Measurements from ENCODE around the gene ZNF678.
"Not testable (repeated sequence)": the region's sequence is repeated elsewhere in the genome, so short reads cannot be mapped to it uniquely, and the experiment has no call there.

The ZNF678 gene

DNA sequence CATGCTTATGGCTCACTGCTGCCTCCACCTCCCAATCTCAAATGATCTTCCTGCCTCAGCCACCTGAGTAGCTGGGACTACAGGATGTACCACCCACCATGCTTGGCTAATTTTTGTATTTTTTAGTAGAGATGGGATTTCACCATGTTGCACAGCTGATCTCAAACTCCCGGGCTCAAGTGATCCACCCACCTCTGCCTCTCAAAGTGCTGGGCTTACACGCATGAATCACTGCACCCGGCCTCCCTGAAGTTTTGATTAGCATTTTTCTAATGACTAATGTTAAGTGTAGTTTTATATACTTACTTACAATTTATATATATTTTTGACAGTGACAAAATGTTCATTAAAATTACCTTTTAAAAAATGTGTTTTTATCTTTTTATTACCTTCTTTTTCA is 41.1 kb downstream of the ZNF678 start:
- no peak for DNase-seq (ENCODE audit: low read depth in 2 of 2)

DNA sequence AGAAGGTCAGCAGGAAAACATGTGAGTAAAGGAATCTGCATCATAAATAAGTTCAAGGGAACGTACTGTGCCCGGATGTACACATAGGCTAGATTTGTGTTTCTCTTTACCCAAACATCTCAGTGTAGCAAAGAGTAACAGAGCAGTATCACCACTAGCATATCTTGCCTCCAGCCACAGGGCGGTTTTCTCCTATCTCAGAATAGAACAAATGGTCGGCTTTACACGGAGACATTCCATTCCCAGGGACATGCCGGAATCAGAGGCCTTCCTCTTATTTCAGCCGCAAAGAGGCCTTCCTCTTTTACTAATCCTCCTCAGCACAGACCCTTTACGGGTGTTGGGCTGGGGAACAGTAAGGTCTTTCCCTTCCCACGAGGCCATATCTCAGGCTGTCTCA is 42.9 kb downstream of the ZNF678 start:
- not testable (repeated sequence) for DNase-seq (ENCODE audit: low read depth in 2 of 2)

DNA sequence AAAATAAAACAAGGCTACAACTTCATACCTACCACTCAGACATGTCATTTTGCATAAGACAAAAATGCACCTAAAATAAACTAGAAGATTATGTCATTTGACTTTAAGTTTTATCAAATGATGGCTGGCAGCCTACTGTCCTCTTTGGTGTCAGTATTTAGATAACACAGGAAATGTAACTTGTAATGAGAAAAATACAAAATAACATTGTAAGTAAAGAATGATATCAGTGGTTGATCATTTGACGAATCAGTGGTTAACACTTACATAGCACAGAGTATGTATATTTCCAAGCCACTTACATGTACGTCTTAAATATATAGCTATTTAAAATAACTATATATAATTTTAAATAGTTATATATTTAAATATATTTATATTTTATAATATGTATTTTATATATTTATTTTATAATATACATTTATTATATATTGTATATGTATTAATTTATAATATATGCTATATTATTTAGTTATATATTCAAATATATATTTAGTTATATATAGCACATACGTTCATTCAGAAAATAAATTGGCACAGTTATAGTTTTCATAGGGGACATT is 44.1 kb downstream of the ZNF678 start:
- no peak for DNase-seq (ENCODE audit: low read depth in 2 of 2)

DNA sequence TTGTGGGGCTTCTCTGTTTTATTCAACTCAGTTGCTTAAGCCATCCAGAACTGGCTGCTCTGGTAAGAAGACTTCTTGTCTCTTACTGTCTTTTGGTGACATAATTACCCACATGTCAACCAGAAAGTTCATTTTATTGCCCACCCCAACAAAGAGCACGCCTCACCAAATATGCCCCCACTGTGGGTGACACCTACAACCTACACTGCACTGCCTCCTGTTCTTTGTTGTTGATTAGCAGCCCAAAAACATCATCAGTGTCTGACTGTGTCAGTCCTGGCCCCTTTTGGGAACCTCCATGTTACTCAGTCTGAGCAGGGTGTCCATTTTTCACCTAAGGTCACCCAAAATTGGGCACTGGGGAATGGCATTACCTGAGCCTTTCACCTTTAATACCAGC is 49.3 kb downstream of the ZNF678 start:
- DNase-seq (ENCODE audit: low read depth in 2 of 2) = no peak

DNA sequence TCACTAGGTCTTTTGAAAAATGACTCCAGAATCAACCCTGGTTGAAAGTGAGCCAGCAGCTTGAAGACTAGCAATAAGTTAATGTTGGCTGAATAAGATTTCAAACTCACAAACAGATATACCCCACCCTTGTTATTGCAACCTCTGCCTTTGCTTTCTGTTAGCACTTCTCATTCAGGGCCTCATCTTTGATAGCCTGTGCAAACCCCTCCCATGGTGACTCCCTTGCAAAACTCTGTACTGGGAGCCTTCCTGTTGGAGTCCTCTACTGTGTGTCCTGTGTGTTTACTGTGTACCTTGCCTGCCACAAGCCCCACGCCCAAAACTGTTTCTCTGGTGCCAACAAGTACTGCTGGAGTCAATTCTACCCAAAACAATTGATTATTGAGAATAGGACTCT is 50.2 kb downstream of the ZNF678 start:
- no peak for DNase-seq (ENCODE audit: low read depth in 2 of 2)

DNA sequence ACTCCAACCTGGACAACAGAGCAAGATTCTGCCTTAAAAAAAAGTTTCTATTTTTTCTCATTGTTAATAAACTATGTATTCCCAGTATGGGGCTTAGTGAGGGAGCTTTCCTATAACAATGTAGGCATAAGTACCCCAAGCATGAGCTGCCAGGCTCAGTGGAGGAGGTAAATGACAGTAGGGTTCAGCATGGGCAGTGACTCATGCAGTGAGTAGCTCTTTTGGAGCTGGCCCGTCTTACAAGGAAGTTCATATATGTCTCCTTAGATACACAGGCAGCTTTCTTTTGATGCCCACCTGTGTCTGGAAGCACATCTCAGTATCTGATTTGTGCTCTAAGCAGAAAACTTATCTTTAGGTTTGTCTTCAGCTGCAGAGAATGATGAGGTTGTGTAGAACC is 57.9 kb downstream of the ZNF678 start:
- no peak for DNase-seq (ENCODE audit: low read depth in 2 of 2)

DNA sequence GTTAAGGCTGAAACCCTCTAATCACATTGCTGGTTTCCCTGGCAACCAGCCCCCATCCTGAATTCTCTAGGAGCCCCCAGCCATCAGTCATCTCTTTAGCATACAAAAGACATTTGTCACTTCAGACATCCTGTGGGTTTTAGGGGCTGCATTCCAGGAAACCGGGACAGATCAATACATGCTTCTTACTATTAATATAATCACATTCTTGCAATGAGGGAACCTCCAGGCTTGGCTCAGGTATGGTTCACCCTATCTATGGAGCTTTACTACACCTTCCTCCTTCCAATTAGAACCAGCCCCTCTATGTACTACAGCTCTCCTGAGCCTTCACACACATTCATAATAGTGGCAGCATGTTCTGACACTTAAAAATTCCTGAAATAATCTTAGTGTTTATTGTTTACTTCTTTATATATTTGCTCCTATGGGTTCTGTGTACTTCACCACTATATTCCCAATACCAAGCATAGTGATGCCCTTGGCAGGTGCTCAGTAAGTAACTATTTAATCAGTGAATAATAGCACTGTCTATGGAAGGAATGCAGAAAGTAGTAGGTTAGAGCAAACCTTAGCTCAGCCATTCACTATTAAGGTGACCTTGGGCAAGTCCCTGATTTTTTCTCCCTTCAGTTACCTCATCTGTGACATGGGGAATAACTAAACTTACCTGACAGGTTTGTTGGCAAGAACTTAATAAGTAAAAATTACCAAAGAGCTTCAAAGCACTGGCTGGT is 59.6 kb downstream of the ZNF678 start:
- DNase-seq (ENCODE audit: low read depth in 2 of 2) = no peak

DNA sequence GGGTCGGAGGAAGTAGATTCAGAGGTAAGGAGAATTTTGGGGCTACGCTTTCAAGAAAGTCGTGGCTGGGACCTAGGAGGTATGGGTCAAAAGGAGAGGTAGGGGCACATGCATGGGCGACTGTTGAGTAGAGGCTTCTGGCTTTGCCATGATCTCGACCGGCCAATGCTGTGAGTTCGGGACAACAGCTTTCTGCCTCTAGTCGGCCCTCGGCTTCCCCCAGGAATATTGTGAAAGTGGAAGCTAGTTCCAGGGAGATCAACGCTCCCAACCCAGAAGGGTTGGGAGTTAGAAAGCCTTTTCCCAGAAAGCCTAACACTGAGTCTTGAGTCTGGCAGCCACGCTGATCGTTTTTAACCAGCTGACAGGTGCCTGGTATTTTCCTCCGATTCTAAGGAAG is 69.0 kb downstream of the ZNF678 start:
- DNase-seq (ENCODE audit: low read depth in 2 of 2) = no peak

DNA sequence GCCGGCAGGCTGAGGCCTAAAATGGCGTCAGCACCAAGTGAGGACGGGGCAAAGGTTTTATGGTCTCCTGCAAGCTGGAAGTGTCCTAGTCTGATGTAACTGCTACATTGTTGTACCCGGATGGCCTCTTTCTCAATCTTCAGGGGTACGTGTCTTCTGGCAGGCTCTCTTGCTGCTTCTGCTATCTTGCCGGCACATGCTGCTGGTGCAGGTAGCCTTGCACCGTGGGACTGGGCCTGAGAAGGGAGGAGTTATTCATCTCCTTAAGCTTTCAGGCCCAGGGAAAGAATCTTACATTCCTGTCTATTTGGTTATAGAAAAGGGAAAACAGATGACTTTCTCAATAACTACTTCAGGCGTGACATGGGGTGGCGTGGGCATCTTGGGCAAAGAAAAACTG is 72.2 kb downstream of the ZNF678 start:
- DNase-seq (ENCODE audit: low read depth in 2 of 2) = no peak

DNA sequence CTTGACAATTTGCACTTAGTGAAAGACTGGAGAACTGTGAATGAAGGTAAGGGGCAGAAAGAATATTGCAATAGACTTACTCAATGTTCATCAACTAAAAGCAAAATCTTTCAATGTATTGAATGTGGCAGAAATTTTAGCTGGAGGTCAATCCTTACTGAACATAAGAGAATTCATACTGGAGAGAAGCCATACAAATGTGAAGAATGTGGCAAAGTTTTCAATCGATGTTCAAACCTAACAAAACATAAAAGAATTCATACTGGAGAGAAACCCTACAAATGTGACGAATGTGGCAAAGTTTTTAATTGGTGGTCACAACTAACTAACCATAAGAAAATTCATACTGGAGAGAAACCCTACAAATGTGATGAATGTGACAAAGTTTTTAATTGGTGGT is 91.1 kb downstream of the ZNF678 start:
- no peak for DNase-seq (ENCODE audit: low read depth in 2 of 2)

DNA sequence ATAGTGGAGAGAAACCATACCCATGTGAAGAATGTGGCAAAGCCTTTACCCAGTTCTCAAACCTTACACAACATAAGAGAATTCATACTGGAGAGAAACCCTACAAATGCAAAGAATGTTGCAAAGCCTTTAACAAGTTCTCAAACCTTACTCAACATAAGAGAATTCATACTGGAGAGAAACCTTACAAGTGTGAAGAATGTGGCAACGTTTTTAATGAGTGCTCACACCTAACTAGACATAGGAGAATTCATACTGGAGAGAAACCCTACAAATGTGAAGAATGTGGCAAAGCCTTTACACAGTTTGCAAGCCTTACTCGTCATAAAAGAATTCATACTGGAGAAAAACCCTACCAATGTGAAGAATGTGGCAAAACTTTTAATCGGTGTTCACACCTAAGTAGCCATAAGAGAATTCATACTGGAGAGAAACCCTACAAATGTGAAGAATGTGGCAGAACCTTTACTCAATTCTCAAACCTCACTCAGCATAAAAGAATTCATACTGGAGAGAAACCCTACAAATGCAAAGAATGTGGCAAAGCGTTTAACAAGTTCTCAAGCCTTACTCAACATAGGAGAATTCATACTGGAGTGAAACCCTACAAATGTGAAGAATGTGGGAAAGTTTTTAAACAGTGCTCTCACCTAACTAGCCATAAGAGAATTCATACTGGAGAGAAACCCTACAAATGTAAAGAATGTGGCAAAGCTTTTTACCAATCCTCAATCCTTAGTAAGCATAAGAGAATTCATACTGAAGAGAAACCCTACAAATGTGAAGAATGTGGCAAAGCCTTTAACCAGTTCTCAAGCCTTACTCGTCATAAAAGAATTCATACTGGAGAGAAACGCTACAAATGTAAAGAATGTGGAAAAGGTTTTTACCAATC is 91.7 kb downstream of the ZNF678 start:
- DNase-seq (ENCODE audit: low read depth in 2 of 2) = no peak

DNA sequence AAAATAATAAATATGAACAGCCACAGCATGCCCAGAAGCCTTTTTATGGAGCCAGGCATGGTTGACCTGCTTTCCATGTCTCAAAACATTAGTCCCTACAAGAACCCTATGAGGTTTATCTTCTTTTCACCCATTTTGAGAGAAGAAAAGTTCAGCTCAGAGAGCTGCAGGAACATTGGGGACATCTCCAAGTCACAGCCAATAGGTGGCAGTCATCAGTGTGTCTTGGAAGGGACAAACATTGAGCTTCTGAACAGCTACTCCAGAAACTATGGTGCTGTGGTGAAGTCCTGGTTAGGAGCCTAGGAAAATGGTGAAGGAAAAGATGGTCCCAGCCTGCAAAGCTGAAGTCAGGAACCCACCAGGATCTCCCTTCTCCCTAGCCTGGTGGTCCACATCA is 98.1 kb downstream of the ZNF678 start:
- no peak for DNase-seq (ENCODE audit: low read depth in 2 of 2)

DNA sequence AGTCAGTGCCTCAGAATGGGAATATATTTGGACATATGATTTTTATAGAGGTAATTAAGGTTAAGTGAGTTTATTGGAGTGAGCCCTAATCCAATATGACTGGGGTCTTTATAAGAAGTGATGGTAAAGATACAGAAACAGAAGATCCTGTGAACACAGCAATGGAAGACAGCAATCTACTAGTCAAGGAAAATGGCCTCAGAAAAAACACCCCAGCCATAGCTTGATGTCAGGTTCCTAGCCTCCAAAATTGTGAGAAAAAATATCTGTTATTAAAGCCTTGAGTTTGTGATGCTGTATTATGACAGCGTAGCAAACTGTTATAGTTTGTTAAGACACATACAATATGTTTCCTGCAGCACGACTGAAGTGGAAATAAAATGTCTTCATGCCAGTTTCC is 99.6 kb downstream of the ZNF678 start:
- no peak for DNase-seq (ENCODE audit: low read depth in 2 of 2)

DNA sequence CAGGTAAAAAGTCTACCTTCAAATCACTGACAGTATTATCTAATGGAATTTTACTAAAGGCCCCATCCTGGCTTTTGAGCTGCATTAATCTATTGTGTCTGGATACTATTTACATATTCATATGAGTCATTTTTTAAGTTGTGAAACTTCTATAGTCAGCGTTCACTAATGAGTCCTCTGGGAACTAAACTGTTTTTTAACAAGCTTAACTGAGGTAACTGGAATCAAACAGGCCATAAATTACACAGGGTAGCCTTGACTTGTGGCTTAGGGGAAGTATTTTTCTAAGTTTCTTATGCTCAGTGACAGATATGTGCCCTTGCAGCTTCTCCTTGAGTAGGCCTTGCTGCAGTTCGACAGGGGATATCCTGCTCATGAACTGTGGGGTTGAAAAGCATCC is 102.9 kb downstream of the ZNF678 start:
- no peak for DNase-seq (ENCODE audit: low read depth in 2 of 2)

DNA sequence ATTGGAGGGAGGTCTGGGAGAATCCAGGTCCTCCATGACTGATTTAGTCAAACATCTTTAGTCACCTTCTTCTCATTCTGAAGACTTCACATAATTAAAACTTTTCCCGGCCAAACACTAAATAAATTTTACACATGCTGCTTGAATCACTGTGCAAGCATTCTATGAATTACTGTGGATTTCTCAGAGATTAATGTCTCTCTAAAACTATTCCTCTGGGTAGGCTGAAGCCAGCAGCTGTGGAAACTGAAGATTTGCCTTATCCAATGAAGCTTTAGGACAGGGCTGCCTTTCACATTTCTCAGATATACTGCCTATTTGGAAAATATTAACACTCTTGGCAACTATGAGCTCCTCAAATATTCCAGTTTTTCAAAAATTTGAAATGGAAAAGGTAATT is 110.1 kb downstream of the ZNF678 start:
- no peak for DNase-seq (ENCODE audit: low read depth in 2 of 2)

DNA sequence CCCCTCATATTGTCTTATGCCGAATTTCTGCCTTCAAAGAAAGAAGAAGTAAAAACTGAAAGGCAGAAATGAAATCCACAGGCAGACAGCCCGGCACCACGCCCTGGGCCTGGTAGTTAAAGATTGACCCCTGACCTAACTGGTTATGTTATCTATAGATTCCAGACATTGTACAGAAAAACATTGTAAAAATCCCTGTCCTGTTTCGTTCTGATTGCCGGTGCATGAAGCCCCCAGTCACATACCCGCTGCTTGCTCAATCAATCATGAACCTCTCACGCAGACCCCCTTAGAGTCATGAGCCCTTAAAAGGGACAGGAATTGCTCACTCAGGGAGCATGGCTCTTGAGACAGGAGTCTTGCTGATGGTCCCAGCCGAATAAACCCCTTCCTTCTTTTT is 122.5 kb downstream of the ZNF678 start:
- no peak for DNase-seq (ENCODE audit: low read depth in 2 of 2)

DNA sequence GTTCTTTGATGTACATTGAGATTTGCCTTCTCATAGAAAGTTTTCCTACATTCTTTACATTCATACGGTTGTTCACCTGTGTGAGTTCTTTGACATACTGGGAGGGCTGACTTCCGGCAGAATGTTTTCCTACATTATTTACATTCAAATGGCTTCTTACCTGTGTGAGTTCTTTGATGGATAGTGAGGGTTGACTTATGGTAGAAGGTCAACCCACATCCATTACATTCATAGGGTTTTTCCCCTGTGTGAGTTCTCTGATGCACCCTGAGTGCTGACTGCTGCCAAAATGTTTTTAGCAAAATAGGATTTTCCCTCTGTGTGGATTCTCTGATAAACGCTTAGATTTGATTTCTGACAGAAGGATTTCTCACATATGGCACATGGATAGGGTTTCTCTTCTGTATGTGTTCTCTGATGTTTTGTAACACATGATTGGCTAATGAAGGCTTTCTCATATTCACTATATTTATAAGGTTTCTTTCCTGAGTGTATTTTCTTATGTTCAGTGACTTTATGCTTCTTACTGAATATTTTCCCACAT is 134.0 kb downstream of the ZNF678 start:
- no peak for DNase-seq (ENCODE audit: low read depth in 2 of 2)

DNA sequence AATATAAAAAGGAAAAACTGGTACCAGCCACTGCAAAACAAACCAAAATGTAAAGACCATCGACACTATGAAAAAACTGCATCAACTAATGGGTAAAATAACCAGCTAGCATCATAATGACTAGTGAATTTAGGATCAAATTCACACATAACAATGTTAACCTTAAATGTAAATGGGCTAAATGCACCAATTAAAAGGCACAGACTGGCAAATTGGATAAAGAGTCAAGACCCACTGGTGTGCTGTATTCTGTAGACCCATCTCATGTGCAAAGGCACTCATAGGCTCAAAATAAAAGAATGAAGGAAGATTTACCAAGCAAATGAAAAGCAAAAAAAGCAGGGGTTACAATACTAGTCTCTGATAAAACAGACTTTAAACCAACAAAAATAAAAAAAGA is 138.3 kb downstream of the ZNF678 start:
- DNase-seq (ENCODE audit: low read depth in 2 of 2) = not testable (repeated sequence)

DNA sequence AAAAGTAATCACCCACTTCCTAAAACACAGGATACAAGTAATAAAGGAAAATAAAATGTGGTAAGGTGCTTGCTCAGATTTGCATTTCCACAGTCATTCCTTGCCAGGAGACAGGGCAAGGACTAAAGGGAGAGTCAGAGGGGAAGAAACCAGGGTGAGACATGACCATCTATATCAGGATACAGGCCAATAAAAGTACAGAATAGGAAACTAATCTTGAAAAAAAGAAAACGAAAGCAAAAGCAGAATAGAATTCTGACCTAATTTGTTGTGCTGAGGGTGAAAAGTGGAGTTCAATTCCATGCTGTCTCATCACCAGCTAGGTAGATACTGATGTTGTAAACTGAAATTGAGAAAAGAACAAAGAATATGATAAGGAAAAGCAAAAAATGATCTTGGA is 144.5 kb downstream of the ZNF678 start:
- no peak for DNase-seq (ENCODE audit: low read depth in 2 of 2)

DNA sequence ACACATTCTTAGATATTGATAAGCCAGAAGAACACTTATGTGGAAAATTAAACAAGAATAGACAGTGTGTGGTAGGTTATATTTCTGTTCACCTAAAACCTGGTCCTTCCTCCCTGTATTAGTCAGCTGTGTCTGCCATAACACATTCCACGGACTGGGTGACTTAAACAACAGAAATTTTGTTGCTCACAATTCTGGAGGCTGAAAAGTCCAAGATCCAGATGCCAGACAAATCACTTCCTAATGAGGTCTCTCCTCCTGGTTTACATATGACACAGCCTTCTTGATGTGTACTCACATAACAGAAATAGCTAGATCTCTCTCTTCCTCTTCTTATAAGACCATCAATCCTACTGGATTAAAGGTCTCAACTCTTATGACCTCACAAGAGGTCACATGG is 146.1 kb downstream of the ZNF678 start:
- no peak for DNase-seq (ENCODE audit: low read depth in 2 of 2)

DNA sequence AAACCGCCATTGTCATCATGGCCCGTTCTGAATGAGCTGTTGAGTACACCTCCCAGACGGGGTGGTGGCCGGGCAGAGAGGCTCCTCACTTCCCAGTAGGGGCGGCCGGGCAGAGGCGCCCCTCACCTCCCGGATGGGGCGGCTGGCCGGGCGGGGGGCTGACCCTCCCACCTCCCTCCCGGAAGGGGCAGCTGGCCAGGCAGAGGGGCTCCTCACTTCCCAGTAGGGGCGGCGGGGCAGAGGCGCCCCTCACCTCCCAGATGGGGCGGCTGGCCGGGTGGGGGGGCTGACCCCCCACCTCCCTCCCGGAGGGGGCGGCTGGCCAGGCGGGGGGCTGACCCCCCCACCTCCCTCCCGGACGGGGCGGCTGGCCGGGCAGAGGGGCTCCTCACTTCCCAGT is 147.1 kb downstream of the ZNF678 start:
- not testable (repeated sequence) for DNase-seq (ENCODE audit: low read depth in 2 of 2)

DNA sequence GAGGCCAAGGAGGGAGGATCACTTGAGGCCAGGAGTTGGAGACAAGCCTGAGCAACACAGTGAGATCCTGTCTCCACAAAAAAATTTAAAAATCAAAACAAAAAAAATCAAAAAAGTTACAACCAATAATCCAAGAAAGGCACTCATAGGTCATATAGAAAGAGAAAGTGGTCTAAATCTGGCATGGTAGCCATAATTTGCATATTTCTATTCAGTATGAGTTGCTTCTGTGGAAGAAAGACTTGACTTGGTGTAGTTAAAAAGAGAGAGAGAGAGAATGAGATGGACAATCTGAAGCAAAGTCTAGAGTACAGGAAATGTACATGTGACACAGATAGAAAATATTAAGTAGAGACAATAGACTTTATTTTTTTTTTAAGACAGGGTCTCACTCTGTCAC is 149.3 kb downstream of the ZNF678 start:
- DNase-seq (ENCODE audit: low read depth in 2 of 2) = no peak

DNA sequence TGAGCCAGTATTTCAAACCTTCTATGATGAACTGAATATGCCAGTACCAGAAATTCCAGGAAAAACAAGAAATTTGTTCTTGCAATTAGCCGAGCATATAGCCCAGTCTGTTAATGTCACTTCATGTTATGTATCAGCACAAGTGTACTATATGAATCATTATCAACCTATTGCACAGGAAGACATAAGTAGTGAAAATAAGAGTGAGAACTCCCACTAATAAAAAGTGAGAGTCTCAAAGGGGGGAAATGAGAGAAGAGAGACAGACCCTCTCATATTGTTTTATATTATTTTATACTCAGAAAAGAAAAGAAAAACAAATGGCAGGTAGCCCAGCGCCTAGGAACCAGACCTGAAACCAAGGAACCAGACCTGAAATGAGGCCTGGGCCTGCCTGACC is 155.6 kb downstream of the ZNF678 start:
- no peak for DNase-seq (ENCODE audit: low read depth in 2 of 2)
